D721Med (cell line): ENCODE measurements around the gene SDK1.

ENCODE experiments used
- DNase-seq: peaks from one replicate; pipeline ENCODE4 v3.0.0; 2011; ENCODE audit warnings: low spot score; ENCODE audit not compliant: insufficient read length
- FAIRE-seq: peaks from 2 replicates; lab custom pipeline; 2011; peaks lifted over from hg19 to GRCh38; lab: Jason Lieb, UNC
- TF ChIP-seq, protein P1 (sequence below): IDR thresholded peaks from 2 replicates; pipeline ENCODE4 v1.5.1; 2012; ENCODE audit warnings: mild to moderate bottlenecking, control low read depth; ENCODE audit not compliant: insufficient read depth; ENCODE audit errors: missing control alignments

The SDK1 gene

GRCh38 chr7:4154882-4155535 lies 854.0 kb downstream of the SDK1 start:
- FAIRE-seq, result no peak
- no peak for DNase-seq
- TF ChIP-seq, protein P1, sequence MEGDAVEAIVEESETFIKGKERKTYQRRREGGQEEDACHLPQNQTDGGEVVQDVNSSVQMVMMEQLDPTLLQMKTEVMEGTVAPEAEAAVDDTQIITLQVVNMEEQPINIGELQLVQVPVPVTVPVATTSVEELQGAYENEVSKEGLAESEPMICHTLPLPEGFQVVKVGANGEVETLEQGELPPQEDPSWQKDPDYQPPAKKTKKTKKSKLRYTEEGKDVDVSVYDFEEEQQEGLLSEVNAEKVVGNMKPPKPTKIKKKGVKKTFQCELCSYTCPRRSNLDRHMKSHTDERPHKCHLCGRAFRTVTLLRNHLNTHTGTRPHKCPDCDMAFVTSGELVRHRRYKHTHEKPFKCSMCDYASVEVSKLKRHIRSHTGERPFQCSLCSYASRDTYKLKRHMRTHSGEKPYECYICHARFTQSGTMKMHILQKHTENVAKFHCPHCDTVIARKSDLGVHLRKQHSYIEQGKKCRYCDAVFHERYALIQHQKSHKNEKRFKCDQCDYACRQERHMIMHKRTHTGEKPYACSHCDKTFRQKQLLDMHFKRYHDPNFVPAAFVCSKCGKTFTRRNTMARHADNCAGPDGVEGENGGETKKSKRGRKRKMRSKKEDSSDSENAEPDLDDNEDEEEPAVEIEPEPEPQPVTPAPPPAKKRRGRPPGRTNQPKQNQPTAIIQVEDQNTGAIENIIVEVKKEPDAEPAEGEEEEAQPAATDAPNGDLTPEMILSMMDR, result no peak

DNA sequence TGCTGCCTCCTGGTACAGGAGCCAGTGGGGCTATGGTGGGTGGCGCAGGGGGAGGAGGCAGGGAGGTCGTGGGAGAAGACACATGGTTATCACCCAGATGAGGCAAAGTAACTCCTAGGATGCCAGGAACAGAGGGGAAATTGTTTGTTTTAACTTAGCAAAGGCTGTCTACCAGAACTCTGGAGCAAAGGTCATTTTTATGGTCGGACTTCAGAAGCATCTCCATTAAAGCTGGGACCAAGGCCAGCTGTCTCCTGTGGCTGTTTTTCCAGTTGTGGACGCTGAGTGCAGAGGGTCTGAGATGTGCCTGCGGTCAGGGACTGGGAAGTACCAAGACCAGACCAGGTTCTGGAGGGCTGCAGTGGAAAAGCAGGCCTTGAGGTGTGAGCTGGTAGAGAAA lies 855.1 kb downstream of the SDK1 start:
- no peak for FAIRE-seq
- DNase-seq, result no peak

GRCh38 chr7:4157651-4158050 lies 856.6 kb downstream of the SDK1 start:
- no peak for FAIRE-seq
- DNase-seq, result no peak
- TF ChIP-seq, protein P1, result no peak

More for the DNA sequence above, 855.1 kb downstream of the SDK1 start:
- TF ChIP-seq, protein P1, result no peak

DNA sequence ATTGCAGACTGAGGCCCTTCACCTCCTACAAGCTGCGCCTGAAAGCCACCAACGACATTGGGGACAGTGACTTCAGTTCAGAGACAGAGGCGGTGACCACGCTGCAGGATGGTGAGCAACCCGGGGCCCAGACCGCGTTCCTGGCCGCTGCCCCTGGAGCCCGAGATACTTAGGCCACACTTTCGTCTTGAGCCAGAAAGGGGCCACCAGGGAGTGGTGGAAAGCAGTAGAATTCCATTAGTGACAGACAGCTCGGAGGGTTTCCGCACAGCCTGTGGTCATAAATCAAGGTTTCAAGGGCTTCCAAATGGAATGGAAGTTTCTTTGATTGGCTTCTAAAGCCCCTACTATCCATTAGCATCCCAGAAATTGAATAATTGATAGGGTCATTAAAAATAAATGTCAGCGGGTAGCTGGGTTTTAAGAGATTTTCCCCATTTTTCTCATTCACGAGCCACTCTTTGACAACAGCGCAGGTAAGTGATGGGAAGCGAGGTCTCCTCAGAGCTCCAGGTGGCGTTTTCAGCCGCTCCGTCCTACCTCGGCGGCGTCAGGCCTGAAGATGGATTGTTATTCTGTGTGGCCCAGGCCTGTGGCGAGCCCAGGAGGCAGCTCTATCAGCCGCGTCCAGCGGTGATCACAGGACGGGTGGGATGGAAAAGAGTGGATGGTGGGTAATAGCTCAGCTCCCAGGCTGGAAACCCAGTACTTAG lies 857.5 kb downstream of the SDK1 start:
- no peak for FAIRE-seq
- no peak for DNase-seq
- TF ChIP-seq, protein P1, result no peak

DNA sequence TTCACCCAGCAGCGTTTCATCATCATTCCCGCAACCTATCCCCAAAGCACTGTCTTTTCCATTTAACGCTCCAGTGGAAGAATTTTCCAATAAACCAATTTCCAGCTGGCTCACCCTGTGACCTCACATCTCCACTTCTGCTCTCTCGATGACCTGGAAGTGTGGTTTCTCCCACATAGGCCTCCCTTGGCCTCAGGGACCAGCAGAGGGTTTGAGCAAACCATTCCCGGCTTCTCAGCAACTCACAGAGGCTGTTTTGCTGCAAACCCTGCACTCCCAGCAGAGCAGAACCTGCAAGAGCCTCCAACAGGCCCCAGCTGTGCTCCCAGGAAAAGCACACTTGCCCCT lies 858.1 kb downstream of the SDK1 start:
- no peak for DNase-seq
- TF ChIP-seq, protein P1, result no peak
- no peak for FAIRE-seq

DNA sequence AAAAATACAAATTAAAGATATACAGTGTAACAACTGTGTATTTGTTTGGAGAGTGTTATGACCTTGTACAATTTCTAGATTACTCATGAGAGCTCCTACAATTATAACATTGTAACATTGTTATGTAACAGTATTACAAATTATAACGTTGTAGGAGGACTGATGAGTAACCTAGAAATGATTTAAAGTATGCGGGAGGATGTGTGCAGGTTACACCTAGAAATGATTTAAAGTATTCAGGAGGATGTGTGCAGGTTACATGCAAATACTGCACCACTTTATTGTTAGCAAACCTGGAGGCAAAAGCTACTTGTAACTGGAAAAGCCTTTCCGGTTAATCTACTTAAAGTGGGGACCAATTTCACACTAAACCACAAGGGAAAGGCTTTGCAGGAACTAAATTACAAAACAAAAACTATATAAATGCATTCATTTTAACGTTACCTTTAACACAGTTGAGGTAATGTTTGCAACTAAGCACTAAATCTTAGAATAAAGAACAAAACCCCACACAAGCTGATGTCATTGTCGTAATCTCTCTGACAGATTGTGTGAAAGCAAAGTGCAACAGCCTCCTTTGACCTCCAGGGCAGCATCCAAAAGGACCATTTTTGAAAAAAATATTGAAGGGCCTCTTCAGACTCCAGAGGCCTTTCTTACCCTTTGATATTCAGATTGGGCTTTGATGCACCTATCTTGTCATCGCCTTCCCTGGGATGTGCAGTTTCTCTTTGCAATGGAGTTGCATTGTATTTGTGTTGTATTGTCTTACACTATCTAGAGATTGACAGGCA lies 858.9 kb downstream of the SDK1 start:
- TF ChIP-seq, protein P1, result no peak
- FAIRE-seq (no peak), DNase-seq (no peak)
